Measurements from ENCODE around the gene CKMT2. TPM values are rescaled to one million over a fixed set of nuclear protein-coding genes. Genes with fewer than 3 reads are reported as not detected.
A peak's percentile ranks its signal among the peaks of the same experiment; 100 is the strongest.

CKMT2 gene
- total and polyA plus RNA-seq, 2 experiments from 2014 or later, result 2.9 to 8.2 TPM

DNA sequence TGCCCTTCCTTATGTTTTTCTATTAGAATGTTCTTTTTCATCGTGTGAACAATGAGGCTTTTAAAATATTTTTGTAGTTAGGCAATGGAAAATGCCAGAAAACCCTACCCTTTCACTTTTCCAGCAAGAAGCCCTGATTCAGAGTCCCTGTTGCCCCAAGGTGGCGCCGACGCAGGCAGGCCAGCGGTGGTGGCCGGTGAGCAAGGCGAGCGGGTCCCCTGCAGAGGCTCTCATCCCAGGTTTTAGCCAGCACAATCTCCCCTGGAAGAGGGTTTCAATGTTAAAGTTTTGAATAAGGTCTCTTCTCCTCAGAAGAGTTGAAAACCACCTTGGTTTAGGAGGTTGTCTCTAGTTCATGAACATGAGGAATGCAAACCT, 40.8 kb upstream of the CKMT2 start:
- H3K9me3 Mint-ChIP-seq, result no peaks in the 10 kb centered on the region; the same call in 2 of the 3 replicates
- TF ChIP-seq CTCF (conservative IDR thresholded peaks at IDR 0.05; ENCODE audit: low read depth in 2 of 2) (peak; percentile 32 to 63), POLR2AphosphoS5 (IDR thresholded peaks at IDR 0.05; ENCODE audit: low read depth) (no peak)
- H3K4me1 Mint-ChIP-seq, result peaks cover 33% of the 10 kb centered on the region
- H3F3A ChIP-seq (replicated peaks; ENCODE audit: low read depth), result no peaks in the 10 kb centered on the region
- no peak overlapping the region for H2AFZ ChIP-seq
- H3K4me3 Mint-ChIP-seq, result no peak overlapping the region
- H3K36me3 Mint-ChIP-seq (ENCODE audit: low read depth), result no peaks in the 10 kb centered on the region
- no peaks in the 10 kb centered on the region for H3K36me3 ChIP-seq (ENCODE audit: insufficient read depth)
- H3K27ac ChIP-seq (ENCODE audit: low read depth), result no peak overlapping the region
- H3K4me1 ChIP-seq (ENCODE audit: insufficient read depth), result peaks cover 7% of the 10 kb centered on the region
- no peaks in the 10 kb centered on the region for H4K20me1 ChIP-seq (replicated peaks; ENCODE audit: insufficient read depth)
- no peak overlapping the region for H3K4me2 ChIP-seq
- DNase-seq (ENCODE audit: low spot score) (peak; percentile 54), ATAC-seq (peak; percentile 53)
- H3K27me3 ChIP-seq (ENCODE audit: insufficient read depth), result no peaks in the 10 kb centered on the region
- no peaks in the 10 kb centered on the region for H3K9me2 ChIP-seq (ENCODE audit: insufficient read depth)
- H3K27me3 Mint-ChIP-seq (ENCODE audit: insufficient read depth, low read depth, poor library complexity), result peaks cover 4% of the 10 kb centered on the region
- H3K79me2 ChIP-seq (replicated peaks; ENCODE audit: insufficient read depth), result no peaks in the 10 kb centered on the region
- H3K27ac Mint-ChIP-seq, result no peak overlapping the region
- no peak overlapping the region for H3K4me3 ChIP-seq

DNA sequence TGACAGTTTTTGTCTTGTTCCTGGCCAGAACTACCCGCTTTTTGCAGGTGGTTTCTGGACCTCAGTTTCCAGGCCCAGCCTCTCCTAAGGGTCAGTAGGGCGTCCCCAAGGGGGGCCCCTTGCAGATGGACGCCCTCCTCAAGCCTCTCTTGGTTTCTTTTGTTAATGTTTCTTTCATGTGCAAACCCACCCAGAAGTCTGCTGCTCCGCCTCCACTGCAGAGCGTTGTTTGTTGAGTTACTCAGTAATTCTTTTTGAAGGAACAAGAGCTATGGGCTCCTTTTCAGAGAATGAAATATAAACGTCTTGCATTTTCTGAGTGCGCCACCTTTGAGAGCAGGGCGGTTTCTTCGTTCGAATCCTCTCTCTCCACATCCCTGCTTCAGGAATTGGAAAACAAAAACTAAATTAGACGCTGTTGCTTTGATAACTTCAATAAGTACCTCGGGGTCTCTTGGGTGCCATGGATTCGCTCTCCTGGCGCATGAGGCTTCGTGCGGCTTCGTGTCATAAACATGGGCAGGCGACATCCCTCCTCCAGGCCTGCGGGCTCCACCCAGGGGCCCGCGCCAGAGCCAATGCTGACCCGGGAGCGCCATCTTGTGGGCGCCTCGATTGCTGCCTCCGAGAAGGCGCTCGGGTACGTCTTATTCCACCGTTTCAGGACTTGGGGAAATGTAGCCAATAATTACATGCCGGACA, 38.3 kb upstream of the CKMT2 start:
- Histone ChIP-seq H3K27ac (ENCODE audit: low read depth) (no peak overlapping the region), H3K27me3 (ENCODE audit: insufficient read depth) (no peaks in the 10 kb centered on the region), H3K4me1 (ENCODE audit: insufficient read depth) (peaks cover 7% of the 10 kb centered on the region), H3K4me2 (peak overlapping the region; percentile 70), H3K9me2 (ENCODE audit: insufficient read depth) (no peaks in the 10 kb centered on the region), H4K20me1 (replicated peaks; ENCODE audit: insufficient read depth) (no peaks in the 10 kb centered on the region), H2AFZ (peak overlapping the region; percentile 90; the same call in 1 of the 2 replicates), H3K79me2 (replicated peaks; ENCODE audit: insufficient read depth) (no peaks in the 10 kb centered on the region), H3F3A (replicated peaks; ENCODE audit: low read depth) (no peaks in the 10 kb centered on the region), H3K4me3 (peak overlapping the region; percentile 24; the same call in 1 of the 2 replicates), H3K36me3 (ENCODE audit: insufficient read depth) (no peaks in the 10 kb centered on the region)
- peak; percentile 91 for DNase-seq (ENCODE audit: low spot score)
- Mint-ChIP-seq H3K27me3 (ENCODE audit: insufficient read depth, low read depth, poor library complexity) (peaks cover 5% of the 10 kb centered on the region), H3K4me1 (peaks cover 27% of the 10 kb centered on the region), H3K36me3 (ENCODE audit: low read depth) (no peaks in the 10 kb centered on the region), H3K9me3 (no peaks in the 10 kb centered on the region; the same call in 2 of the 3 replicates), H3K4me3 (peak overlapping the region; percentile 57), H3K27ac (no peak overlapping the region)
- TF ChIP-seq JUNB (IDR thresholded peaks at IDR 0.05; ENCODE audit: unreplicated experiment) (no peak), CREB1 (CRISPR knock-in tag; IDR thresholded peaks at IDR 0.05; ENCODE audit: low read depth) (peak; percentile 66), CTCF (conservative IDR thresholded peaks at IDR 0.05; ENCODE audit: low read depth in 2 of 2) (peak; percentile 95 to 96), STAT1 (IDR thresholded peaks at IDR 0.05; ENCODE audit: unreplicated experiment) (no peak), REST (IDR thresholded peaks at IDR 0.05; ENCODE audit: unreplicated experiment) (no peak), ZNF331 (CRISPR knock-in tag; IDR thresholded peaks at IDR 0.05; ENCODE audit: low read depth) (no peak)
- ATAC-seq, result peak; percentile 96

Measured in GM23338 (cell line).